Large intestine (tissue), 3 donors: ENCODE measurements around the gene TGFBRAP1. TPM values are rescaled to one million over a fixed set of nuclear protein-coding genes. Genes with fewer than 3 reads are reported as not detected.

ENCODE experiments used
- DNase-seq, 2 donors: peaks; one replicate each; pipeline versions ENCODE4 v3.0.0 to v3.0.0-alpha.2; 2013
- H3K27ac ChIP-seq: one replicate; pipeline ENCODE4 v1.5.1; 2013; ENCODE audit warnings: low read length
- H3K27me3 ChIP-seq: 2 replicates; pipeline ENCODE4 v1.6.1; 2013; ENCODE audit warnings: low read length; ENCODE audit not compliant: control insufficient read depth, insufficient read depth
- H3K36me3 ChIP-seq: 2 replicates; pipeline ENCODE4 v1.6.1; 2013; ENCODE audit warnings: low read length; ENCODE audit not compliant: control insufficient read depth, insufficient read depth
- H3K4me1 ChIP-seq: one replicate; pipeline ENCODE4 v1.6.1; 2013; ENCODE audit warnings: low read length; ENCODE audit not compliant: control insufficient read depth, insufficient read depth
- H3K4me3 ChIP-seq: one replicate; pipeline ENCODE4 v1.5.1; 2013; ENCODE audit warnings: low read length
- H3K9me3 ChIP-seq: one replicate; pipeline ENCODE4 v1.6.1; 2013; ENCODE audit warnings: mild to moderate bottlenecking, low read depth, low read length, moderate library complexity; ENCODE audit not compliant: control insufficient read depth
- WGBS: methylation state at CpG from one replicate; pipeline ENCODE4 v1.1.5; 2013; ENCODE audit warnings: low lambda C conversion rate; ENCODE audit not compliant: insufficient coverage; 5-methylcytosine and 5-hydroxymethylcytosine counted together
- polyA plus RNA-seq: library from polyadenylated mRNA; unstranded; fragments of 120-200 nt; gene quantifications from one replicate; pipeline ENCODE4 v1.2.1, GENCODE V29; 2013

TGFBRAP1 gene
- polyA plus RNA-seq, 1 donor = 14.4 TPM

- no peak for DNase-seq
- Histone ChIP-seq H3K27ac (no peak overlapping the region), H3K9me3 (no peaks in the 10 kb centered on the region), H3K27me3 (no peaks in the 10 kb centered on the region), H3K4me3 (no peak overlapping the region), H3K36me3 (peaks cover 38% of the 10 kb centered on the region), H3K4me1 (no peaks in the 10 kb centered on the region)
- WGBS = 100% methylated on average over 2 of the region's 7 CpGs
These were observed 32.3 kb downstream of the TGFBRAP1 start for GRCh38 chr2:105297216-105297615.

- no peaks in the 10 kb centered on the region for H3K27me3 ChIP-seq
- WGBS = 55% methylated on average over 3 of the region's 7 CpGs
- H3K4me1 ChIP-seq = no peaks in the 10 kb centered on the region
- H3K36me3 ChIP-seq = peaks cover 49% of the 10 kb centered on the region
- no peak overlapping the region for H3K4me3 ChIP-seq
- no peak for DNase-seq
- no peaks in the 10 kb centered on the region for H3K9me3 ChIP-seq
- H3K27ac ChIP-seq = no peak overlapping the region
These were observed 33.4 kb downstream of the TGFBRAP1 start for GRCh38 chr2:105296017-105296611.

DNA sequence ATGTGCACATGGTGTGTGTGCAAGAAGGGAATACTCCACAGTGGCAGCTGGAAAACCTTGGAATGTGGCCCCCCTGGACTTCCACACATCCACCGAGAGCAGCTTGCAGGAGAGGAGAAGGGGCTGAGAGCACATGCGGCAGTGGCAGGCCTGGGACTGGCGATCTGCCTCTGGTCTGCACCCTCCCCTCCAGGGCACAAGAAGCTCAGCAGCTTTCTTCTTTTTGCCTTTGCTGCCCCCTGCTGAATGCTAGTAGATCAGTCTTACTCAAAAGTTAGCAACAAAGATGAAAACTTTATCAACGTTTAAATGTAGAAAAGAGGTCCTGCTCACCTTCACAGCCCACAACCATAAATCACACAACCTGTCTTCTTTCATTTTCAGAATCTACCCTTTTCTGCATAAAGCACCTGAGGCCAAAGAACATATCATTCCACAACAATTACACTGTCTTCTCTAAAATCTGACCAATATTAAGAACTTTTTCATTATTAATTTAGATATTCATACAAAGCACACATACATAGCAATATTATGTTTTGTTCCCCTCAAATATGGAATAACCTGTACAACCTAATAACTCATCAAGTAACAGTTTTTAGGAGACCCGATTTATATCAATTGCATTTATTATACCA lies 34.6 kb downstream of the TGFBRAP1 start:
- no peak overlapping the region for H3K4me3 ChIP-seq
- DNase-seq = peak; percentile 13 to 26
- 0% methylated on average over 1 of the region's 5 CpGs for WGBS
- no peaks in the 10 kb centered on the region for H3K4me1 ChIP-seq
- peaks cover 59% of the 10 kb centered on the region for H3K36me3 ChIP-seq
- H3K27ac ChIP-seq = no peak overlapping the region
- no peaks in the 10 kb centered on the region for H3K27me3 ChIP-seq
- no peaks in the 10 kb centered on the region for H3K9me3 ChIP-seq

GRCh38 chr2:105294046-105294445 lies 35.5 kb downstream of the TGFBRAP1 start:
- peaks cover 67% of the 10 kb centered on the region for H3K36me3 ChIP-seq
- no CpG with 5 or more reads among the region's 6 CpGs for WGBS
- H3K4me1 ChIP-seq = no peaks in the 10 kb centered on the region
- H3K4me3 ChIP-seq = no peak overlapping the region
- no peaks in the 10 kb centered on the region for H3K9me3 ChIP-seq
- no peak for DNase-seq
- H3K27ac ChIP-seq = no peak overlapping the region
- H3K27me3 ChIP-seq = no peaks in the 10 kb centered on the region

DNA sequence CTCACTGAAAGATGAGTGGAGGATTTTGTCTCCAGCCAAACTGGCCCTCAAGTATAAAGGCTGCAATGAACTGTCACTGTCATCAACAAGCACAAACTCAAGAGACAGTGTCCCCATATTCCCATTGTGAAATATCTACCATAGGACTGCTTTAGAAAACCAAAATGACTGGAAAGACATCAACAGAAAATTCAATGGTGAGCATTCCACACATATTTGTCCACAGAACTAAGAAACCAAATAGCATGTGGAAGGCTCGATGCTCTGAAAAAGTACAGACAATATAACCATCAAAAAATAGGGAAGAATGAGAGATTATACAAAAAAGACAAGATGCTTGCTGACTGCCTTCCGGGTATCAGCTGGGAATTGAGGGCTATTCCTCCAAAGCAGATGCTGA lies 37.6 kb downstream of the TGFBRAP1 start:
- H3K4me3 ChIP-seq = no peak overlapping the region
- H3K9me3 ChIP-seq = no peaks in the 10 kb centered on the region
- peaks cover 57% of the 10 kb centered on the region for H3K36me3 ChIP-seq
- no peak overlapping the region for H3K27ac ChIP-seq
- H3K4me1 ChIP-seq = no peaks in the 10 kb centered on the region
- DNase-seq = no peak
- 86% methylated on average over 1 of the region's 2 CpGs for WGBS
- no peaks in the 10 kb centered on the region for H3K27me3 ChIP-seq

- Histone ChIP-seq H3K27ac (no peak overlapping the region), H3K36me3 (peaks cover 60% of the 10 kb centered on the region), H3K27me3 (no peaks in the 10 kb centered on the region), H3K9me3 (no peaks in the 10 kb centered on the region), H3K4me1 (no peaks in the 10 kb centered on the region), H3K4me3 (no peak overlapping the region)
- no peak for DNase-seq
- 100% methylated on average over 1 of the region's 6 CpGs for WGBS
These were observed 38.4 kb downstream of the TGFBRAP1 start for GRCh38 chr2:105290981-105291660.

DNA sequence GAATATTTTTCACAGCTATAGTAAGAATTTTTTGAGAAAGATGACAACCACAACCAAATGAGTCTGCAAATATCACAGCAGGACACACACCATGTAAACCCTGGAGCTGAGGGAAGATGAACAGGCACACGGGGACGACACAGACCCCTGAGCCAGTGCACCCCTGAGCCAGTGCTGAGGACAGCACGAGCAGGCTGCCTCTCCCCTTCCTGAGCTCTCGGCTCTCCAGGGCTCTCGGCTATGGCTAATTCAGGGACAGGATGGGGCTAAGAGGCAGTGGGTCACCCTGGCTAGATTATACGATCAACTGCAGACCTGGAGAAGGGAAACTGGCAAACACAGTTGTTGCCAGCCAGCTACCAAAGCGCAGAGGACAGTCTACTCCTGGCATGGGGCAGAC lies 41.4 kb downstream of the TGFBRAP1 start:
- WGBS = no CpG with 5 or more reads among the region's 7 CpGs
- H3K36me3 ChIP-seq = peaks cover 73% of the 10 kb centered on the region
- no peaks in the 10 kb centered on the region for H3K4me1 ChIP-seq
- no peaks in the 10 kb centered on the region for H3K27me3 ChIP-seq
- no peak for DNase-seq
- no peak overlapping the region for H3K4me3 ChIP-seq
- H3K9me3 ChIP-seq = no peaks in the 10 kb centered on the region
- H3K27ac ChIP-seq = no peak overlapping the region

GRCh38 chr2:105287692-105288091 lies 41.8 kb downstream of the TGFBRAP1 start:
- H3K36me3 ChIP-seq = peaks cover 72% of the 10 kb centered on the region
- WGBS = no CpG with 5 or more reads among the region's 5 CpGs
- peak in 1 of 2 donors; percentile 7 for DNase-seq

DNA sequence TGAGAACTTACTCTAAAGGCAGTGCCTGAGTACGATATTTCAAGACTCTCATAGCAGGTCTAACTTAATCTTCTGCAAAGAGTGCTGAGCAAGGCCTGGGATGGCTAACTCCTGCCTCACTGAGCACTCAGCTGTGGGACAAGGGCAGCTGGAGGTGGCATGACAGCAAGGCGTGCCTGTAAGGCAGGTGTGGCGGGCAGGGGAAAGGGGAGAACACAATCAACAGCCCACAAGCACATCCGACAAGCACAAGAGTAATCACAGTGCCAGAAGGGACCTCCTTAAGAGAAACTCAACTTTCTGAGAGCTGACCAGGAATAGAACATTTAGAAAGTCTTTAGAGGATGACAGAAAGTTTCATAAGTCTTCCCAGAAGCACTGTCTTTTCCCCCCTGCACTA lies 46.0 kb downstream of the TGFBRAP1 start:
- Histone ChIP-seq H3K27ac (no peak overlapping the region), H3K36me3 (peaks cover 71% of the 10 kb centered on the region)
- no CpG with 5 or more reads among the region's 4 CpGs for WGBS

More at GRCh38 chr2:105287692-105288091, 41.8 kb downstream of the TGFBRAP1 start:
- no peaks in the 10 kb centered on the region for H3K4me1 ChIP-seq
- H3K27me3 ChIP-seq = no peaks in the 10 kb centered on the region
- no peak overlapping the region for H3K4me3 ChIP-seq
- H3K27ac ChIP-seq = no peak overlapping the region
- H3K9me3 ChIP-seq = no peaks in the 10 kb centered on the region

GRCh38 chr2:105280281-105280680 lies 49.3 kb downstream of the TGFBRAP1 start:
- no peak overlapping the region for H3K27ac ChIP-seq
- H3K9me3 ChIP-seq = no peaks in the 10 kb centered on the region
- no peaks in the 10 kb centered on the region for H3K4me1 ChIP-seq
- H3K36me3 ChIP-seq = peaks cover 78% of the 10 kb centered on the region
- DNase-seq = no peak
- WGBS = no CpG with 5 or more reads among the region's 10 CpGs
- no peak overlapping the region for H3K4me3 ChIP-seq
- H3K27me3 ChIP-seq = no peaks in the 10 kb centered on the region

More for the DNA sequence above, 46.0 kb downstream of the TGFBRAP1 start:
- Histone ChIP-seq H3K9me3 (no peaks in the 10 kb centered on the region), H3K4me3 (no peak overlapping the region), H3K27me3 (no peaks in the 10 kb centered on the region), H3K4me1 (no peaks in the 10 kb centered on the region)
- no peak for DNase-seq
